Measurements from ENCODE around the gene HDAC7.

DNA sequence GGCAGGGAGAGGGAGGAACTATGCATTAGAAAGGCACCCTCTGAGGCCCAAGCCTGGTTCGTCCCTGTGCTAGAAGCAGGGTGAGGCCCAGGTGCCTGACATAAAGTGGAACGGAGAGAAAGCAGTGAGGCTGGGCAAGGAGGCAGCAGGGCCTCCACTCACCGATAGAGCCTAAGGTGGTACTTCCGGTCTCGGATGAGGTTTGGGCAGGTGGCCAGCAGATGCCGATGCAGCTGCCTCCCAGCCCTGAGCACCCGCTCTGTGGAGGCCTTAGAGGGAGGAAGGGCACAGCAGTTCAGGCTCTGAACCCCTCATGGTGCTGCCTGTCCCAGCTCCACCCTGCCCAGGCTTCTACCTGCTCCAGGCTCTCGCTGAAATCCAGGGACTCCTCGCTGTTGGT is 68.1 kb downstream of the HDAC7 start:
- TF ChIP-seq, protein P1, sequence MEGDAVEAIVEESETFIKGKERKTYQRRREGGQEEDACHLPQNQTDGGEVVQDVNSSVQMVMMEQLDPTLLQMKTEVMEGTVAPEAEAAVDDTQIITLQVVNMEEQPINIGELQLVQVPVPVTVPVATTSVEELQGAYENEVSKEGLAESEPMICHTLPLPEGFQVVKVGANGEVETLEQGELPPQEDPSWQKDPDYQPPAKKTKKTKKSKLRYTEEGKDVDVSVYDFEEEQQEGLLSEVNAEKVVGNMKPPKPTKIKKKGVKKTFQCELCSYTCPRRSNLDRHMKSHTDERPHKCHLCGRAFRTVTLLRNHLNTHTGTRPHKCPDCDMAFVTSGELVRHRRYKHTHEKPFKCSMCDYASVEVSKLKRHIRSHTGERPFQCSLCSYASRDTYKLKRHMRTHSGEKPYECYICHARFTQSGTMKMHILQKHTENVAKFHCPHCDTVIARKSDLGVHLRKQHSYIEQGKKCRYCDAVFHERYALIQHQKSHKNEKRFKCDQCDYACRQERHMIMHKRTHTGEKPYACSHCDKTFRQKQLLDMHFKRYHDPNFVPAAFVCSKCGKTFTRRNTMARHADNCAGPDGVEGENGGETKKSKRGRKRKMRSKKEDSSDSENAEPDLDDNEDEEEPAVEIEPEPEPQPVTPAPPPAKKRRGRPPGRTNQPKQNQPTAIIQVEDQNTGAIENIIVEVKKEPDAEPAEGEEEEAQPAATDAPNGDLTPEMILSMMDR (IDR thresholded peaks at IDR 0.05), result no peak
- no peak for TF ChIP-seq POLR2A (IDR thresholded peaks at IDR 0.05)
